Erythroblast (primary cell): ENCODE measurements around the gene PWWP2B.

Source experiments
- GATA1 ChIP-seq: IDR thresholded peaks from 2 replicates; pipeline ENCODE4 v1.6.1; 2011; ENCODE audit warnings: low read depth, mild to moderate bottlenecking, control low read depth, low read length, moderate library complexity
- POLR2A ChIP-seq: IDR thresholded peaks from 2 replicates; pipeline ENCODE4 v1.6.1; 2011; ENCODE audit warnings: mild to moderate bottlenecking, low read length

DNA sequence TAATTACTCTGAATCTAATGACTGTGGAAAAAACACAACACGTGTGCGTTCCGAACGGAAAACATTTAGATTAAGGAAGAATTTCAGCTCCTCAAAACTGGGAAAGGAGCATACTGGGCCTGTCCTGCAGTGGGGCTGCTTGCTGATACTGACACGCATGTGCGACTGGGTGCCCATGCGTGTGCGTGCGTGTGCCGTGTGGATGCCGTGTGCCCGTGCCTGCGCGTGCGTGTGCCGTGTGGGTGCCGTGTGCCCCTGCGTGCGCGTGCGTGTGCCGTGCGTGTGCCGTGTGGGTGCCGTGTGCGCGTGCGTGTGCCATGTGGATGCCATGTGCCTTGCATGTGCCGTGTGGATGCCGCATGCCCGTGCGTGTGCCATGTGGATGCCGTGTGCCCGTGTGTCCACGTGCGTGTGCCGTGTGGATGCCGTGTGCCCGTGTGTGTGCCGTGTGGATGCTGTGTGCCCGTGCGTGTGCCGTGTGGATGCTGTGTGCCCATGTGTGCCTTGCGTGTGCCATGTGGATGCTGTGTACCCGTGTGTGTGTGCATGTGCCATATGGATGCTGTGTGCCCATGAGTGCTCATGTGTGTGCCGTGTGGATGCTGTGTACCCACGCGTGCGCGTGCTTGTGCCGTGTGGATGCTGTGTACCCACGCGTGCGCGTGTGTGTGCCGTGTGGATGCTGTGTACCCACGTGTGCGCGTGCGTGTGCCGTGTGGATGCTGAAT is 28.2 kb downstream of the PWWP2B start:
- TF ChIP-seq POLR2A = no peak
- no peak for TF ChIP-seq GATA1
